HepG2 (cell line): ENCODE measurements around the gene RNF13. TPM values are rescaled to one million over a fixed set of nuclear protein-coding genes. Genes with fewer than 3 reads are reported as not detected.

Experiments
- ATAC-seq: fragments of 200-7000 bp; cut with Tn5 transposase; 3 replicates; pipeline ENCODE4 v1.9.1; 2020; ENCODE audit warnings: mild to moderate bottlenecking, moderate library complexity
- BruUV-seq: library from RNA; stranded (reverse); fragments of 400-500 nt; replicated peaks from 2 replicates; lab custom pipeline; 2021; lab: Mats Ljungman, UMichigan
- CTCF ChIA-PET: fragments of 300-600 bp; formaldehyde crosslinking; extraction: SDS; loops from one replicate; lab custom pipeline; 2021; ENCODE audit warnings: low total read pairs, inconsistent platforms, low intra/inter-chr PET ratio; lab: Yijun Ruan, JAX
- POLR2A ChIA-PET: fragments of 350-600 bp; sonication (Branson Sonifier 250); formaldehyde crosslinking; loops from one replicate; lab custom pipeline; 2020; ENCODE audit warnings: antibody characterized with exemption, inconsistent platforms; lab: Yijun Ruan, JAX
- DNase-seq: peaks from one replicate; pipeline ENCODE4 v3.0.0-alpha.2; 2015; ENCODE audit warnings: low spot score
- FAIRE-seq: peaks from 3 replicates; lab custom pipeline; 2011; peaks lifted over from hg19 to GRCh38; lab: Jason Lieb, UNC
- H2AFZ ChIP-seq: one replicate; pipeline ENCODE4 v1.6.1; 2011; ENCODE audit warnings: low read length, inconsistent platforms
- H3K27ac ChIP-seq: fragments of 300-600 bp; 3 replicates; pipeline ENCODE4 v1.8.0; 2011; ENCODE audit warnings: mixed run types, mild to moderate bottlenecking, mixed read lengths, low read length, inconsistent platforms; ENCODE audit not compliant: insufficient read depth; ENCODE audit errors: extremely low read length
- H3K27me3 ChIP-seq, 2 experiments: fragments of 200-600 bp in 1 of 2; 2 replicates in 1 of 2; 3 replicates in 1 of 2; pipeline versions ENCODE4 v1.6.0 to v1.8.0; 2011; ENCODE audit warnings: low read length in 2 of 2, mild to moderate bottlenecking in 2 of 2, moderate library complexity in 2 of 2, inconsistent platforms in 1 of 2; ENCODE audit not compliant: insufficient read depth in 2 of 2, control insufficient read depth in 1 of 2
- H3K36me3 ChIP-seq, 2 experiments: fragments of 200-600 bp in 1 of 2; replicated peaks in 1 of 2; 2 replicates in 1 of 2; 3 replicates in 1 of 2; pipeline versions ENCODE4 v1.5.1 to v1.8.0; 2011; ENCODE audit warnings: low read length in 2 of 2, inconsistent platforms in 1 of 2; ENCODE audit not compliant: insufficient read depth in 2 of 2, control insufficient read depth in 1 of 2
- H3K4me1 ChIP-seq: 2 replicates; pipeline ENCODE4 v1.5.1; 2012; ENCODE audit warnings: low read length, inconsistent platforms; ENCODE audit not compliant: insufficient read depth
- H3K4me2 ChIP-seq: 2 replicates; pipeline ENCODE4 v1.6.0; 2011; ENCODE audit warnings: low read depth, low read length, inconsistent platforms
- H3K4me3 ChIP-seq, 3 experiments: fragments of 200-600 bp in 1 of 3; sonication (generic), shearing (Covaris generic) in 1 of 3; replicated peaks in 1 of 3; 2 replicates each; pipeline ENCODE4 v1.5.1; 2011 to 2016; ENCODE audit warnings: low read length in 3 of 3, inconsistent platforms in 2 of 3, low read depth in 2 of 3, mild to moderate bottlenecking in 2 of 3, control low read depth in 1 of 3, mixed read lengths in 1 of 3; ENCODE audit not compliant: insufficient read depth in 1 of 3
- H3K79me2 ChIP-seq: one replicate; pipeline ENCODE4 v1.6.1; 2011; ENCODE audit warnings: low read length, inconsistent platforms; ENCODE audit not compliant: insufficient read depth
- H3K9ac ChIP-seq: 2 replicates; pipeline ENCODE4 v1.6.0; 2011; ENCODE audit warnings: mild to moderate bottlenecking, low read depth, low read length, inconsistent platforms; ENCODE audit not compliant: insufficient read depth
- H3K9me3 ChIP-seq: 2 replicates; pipeline ENCODE4 v1.5.1; 2012; ENCODE audit warnings: mild to moderate bottlenecking, low read length
- H4K20me1 ChIP-seq: 2 replicates; pipeline ENCODE4 v1.6.0; 2011; ENCODE audit warnings: inconsistent platforms, mild to moderate bottlenecking, low read length, moderate library complexity; ENCODE audit not compliant: insufficient read depth
- BORCS8-MEF2B ChIP-seq: sonication (generic); formaldehyde crosslinking; IDR thresholded peaks from 2 replicates; pipeline ENCODE4 v1.8.0; 2022; ENCODE audit warnings: mild to moderate bottlenecking, missing genetic modification reagents
- CENPT ChIP-seq: sonication (generic); formaldehyde crosslinking; IDR thresholded peaks from 2 replicates; pipeline ENCODE4 v1.8.0; 2022; ENCODE audit warnings: low read depth, mild to moderate bottlenecking, moderate library complexity, missing genetic modification reagents
- HHEX ChIP-seq: IDR thresholded peaks from 2 replicates; pipeline ENCODE4 v1.6.1; 2016; ENCODE audit warnings: control low read depth
- KDM5A ChIP-seq: fragments of 200-600 bp; sonication (generic); IDR thresholded peaks from 2 replicates; pipeline ENCODE4 v1.7.0; 2018; ENCODE audit warnings: antibody characterized with exemption, mild to moderate bottlenecking, low read length, borderline replicate concordance
- KMT2A ChIP-seq: sonication (generic); formaldehyde crosslinking; IDR thresholded peaks from 2 replicates; pipeline ENCODE4 v1.4.0; 2020; ENCODE audit warnings: missing genetic modification reagents
- SAP130 ChIP-seq: IDR thresholded peaks from 2 replicates; pipeline ENCODE4 v1.6.1; 2016; ENCODE audit warnings: low read depth
- ZNF142 ChIP-seq: sonication (generic); formaldehyde crosslinking; IDR thresholded peaks from 2 replicates; pipeline ENCODE4 v1.4.0; 2020; ENCODE audit warnings: missing genetic modification reagents
- ZNF800 ChIP-seq: sonication (generic); formaldehyde crosslinking; IDR thresholded peaks from 2 replicates; pipeline ENCODE4 v1.4.0; 2020; ENCODE audit warnings: missing genetic modification reagents
- WGBS: methylation state at CpG from one replicate; pipeline ENCODE4 v1.1.6; 2017; ENCODE audit warnings: low lambda C conversion rate; 5-methylcytosine and 5-hydroxymethylcytosine counted together
- in situ Hi-C: cut with HindIII; loops from 2 replicates; pipeline ENCODE4 v1.10.0; 2017; ENCODE audit warnings: low pct_unique_long_range_greater_than_20kb; ENCODE audit not compliant: extremely low pct_ligation_motif_present
- intact Hi-C: fragments of 100-400 bp; cut with micrococcal nuclease; formaldehyde crosslinking; loops from one replicate; pipeline ENCODE4 v1.10.0; 2022; ENCODE audit not compliant: unreplicated experiment
- polyA plus RNA-seq, 8 experiments: library from polyadenylated mRNA; depleted of rRNA in 3 of 8; stranded (reverse) in 7 of 8; unstranded in 1 of 8; fragments of >200 nt; fragmentation: Illumina TruSeq in 4 of 8; extraction: Trizol in 4 of 8; gene quantifications; 2 replicates each; pipeline versions ENCODE4 v1.2.1 to v1.2.3, GENCODE V29; 2011 to 2016; ENCODE audit warnings: low read depth in 4 of 8, missing spikeins in 1 of 8, mixed read lengths in 1 of 8; ENCODE audit not compliant: insufficient read depth in 1 of 8
- total RNA-seq, 5 experiments: library from RNA; depleted of rRNA; stranded (reverse); fragments of >200 nt; fragmentation: Illumina TruSeq; extraction: Trizol; gene quantifications; 2 replicates each; pipeline ENCODE4 v1.2.3, GENCODE V29; 2016; ENCODE audit warnings: low read depth in 1 of 5

The RNF13 gene
- total and polyA plus RNA-seq, 2 of the 13 experiments (the other 11 are each of a cell fraction or from before 2014, with no cell fraction given): 39.8 to 46.0 TPM

GRCh38 chr3:149819432-149819831, 6.4 kb downstream of the RNF13 start (continued):
- TF ChIP-seq CENPT (CRISPR knock-in tag): no peak
- no peak for TF ChIP-seq ZNF800
- no peak for TF ChIP-seq KDM5A
- no peak for TF ChIP-seq HHEX (CRISPR knock-in tag)
- TF ChIP-seq, all 625 proteins: peak for 0

- CTCF ChIA-PET: no interaction called here
- no peak for DNase-seq
Measured at GRCh38 chr3:149820183-149820582, 7.2 kb downstream of the RNF13 start.

More at GRCh38 chr3:149820183-149820582, 7.2 kb downstream of the RNF13 start:
- peaks cover 99% of the 10 kb centered on the region for H3K79me2 ChIP-seq
- H3K4me1 ChIP-seq: peaks cover 31% of the 10 kb centered on the region
- no peak overlapping the region for H2AFZ ChIP-seq
- POLR2A ChIA-PET: no interaction called here
- no peak overlapping the region for H3K9ac ChIP-seq
- TF ChIP-seq ZNF142 (no peak), SAP130 (CRISPR knock-in tag) (no peak), BORCS8-MEF2B (CRISPR knock-in tag) (no peak), KMT2A (CRISPR knock-in tag) (no peak)
- H3K9me3 ChIP-seq: no peaks in the 10 kb centered on the region
- in situ Hi-C loops: no loop called here
- no peak overlapping the region for H3K4me3 ChIP-seq
- no peaks in the 10 kb centered on the region for H3K27me3 ChIP-seq
- no peak for ATAC-seq
- no peak overlapping the region for H3K4me2 ChIP-seq
- no peak overlapping the region for H3K27ac ChIP-seq
- BruUV-seq: no TSS peak
- intact Hi-C loops: no loop called here
- peaks cover 30% of the 10 kb centered on the region for H4K20me1 ChIP-seq
- H3K36me3 ChIP-seq: no peaks in the 10 kb centered on the region
- WGBS: 78% methylated on average over 4 of the region's 4 CpGs
- no peak for FAIRE-seq
